ENCODE measurements around the gene NFKB1.

DNA sequence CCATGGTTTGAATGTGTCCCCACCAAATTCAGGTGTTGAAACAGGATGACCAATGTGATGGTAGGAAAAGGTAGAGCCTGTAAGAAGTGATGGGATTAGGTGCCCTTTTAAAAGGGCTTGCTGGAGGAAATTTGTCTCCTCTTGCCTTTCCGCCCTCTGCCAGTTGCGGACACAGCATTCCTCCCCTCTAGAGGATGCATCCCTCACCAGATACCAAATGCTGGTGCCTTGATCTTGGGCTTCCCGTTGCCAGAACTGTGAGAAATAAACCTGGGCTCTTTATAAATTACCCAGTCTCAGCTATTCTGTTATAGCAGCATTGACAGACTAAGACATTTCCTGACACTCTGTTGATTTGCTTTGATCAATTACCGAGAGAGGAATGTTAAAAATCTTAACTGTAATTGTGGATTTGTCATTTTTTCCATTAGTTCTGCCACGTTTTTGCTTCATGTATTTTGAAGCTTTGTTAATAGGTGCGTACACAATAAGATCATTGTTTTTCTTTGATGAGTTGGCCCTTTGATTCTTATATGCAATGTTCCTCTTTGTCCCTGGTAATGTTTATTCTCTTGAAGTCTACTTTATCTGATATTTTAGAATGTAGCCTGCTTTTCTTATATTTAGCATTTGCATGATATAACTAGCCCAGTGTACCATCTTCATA lies 13.3 kb downstream of the NFKB1 start:
- TF ChIP-seq POLR2A (IDR thresholded peaks at IDR 0.05; ENCODE audit: low read length) (no peak), REST (IDR thresholded peaks at IDR 0.05) (no peak), CTCF (IDR thresholded peaks at IDR 0.05) (no peak), RARB (CRISPR knock-in tag; IDR thresholded peaks at IDR 0.05) (no peak), CHD2 (IDR thresholded peaks at IDR 0.05; ENCODE audit: low read length, partially characterized antibody) (no peak), KDM5A (IDR thresholded peaks at IDR 0.05) (no peak), ELK1 (IDR thresholded peaks at IDR 0.05; ENCODE audit: low read depth, low read length) (no peak), POLR2AphosphoS2 (conservative IDR thresholded peaks at IDR 0.05; ENCODE audit: low read length) (no peak), EP300 (IDR thresholded peaks at IDR 0.05) (no peak), KDM1A (IDR thresholded peaks at IDR 0.05; ENCODE audit: low read depth) (no peak), NR3C1 (IDR thresholded peaks at IDR 0.05) (no peak), MAX (IDR thresholded peaks at IDR 0.05) (no peak), PHF8 (IDR thresholded peaks at IDR 0.05; ENCODE audit: borderline replicate concordance, low read depth) (no peak)

Measured in A549 (cell line).